Stimulated activated CD4-positive, alpha-beta T cell treated with anti-CD3 and anti-CD28 coated beads, Interleukin-4, amount 100 ng/mL, for 48 hours (primary cell): Measurements from ENCODE around the gene VPS33A.

Experiments
- DNase-seq, 2 donors: peaks; one replicate each; pipeline ENCODE4 v3.0.0-alpha.2; 2020; ENCODE audit warnings: low read depth in 2 of 2

VPS33A gene

GRCh38 chr12:122250536-122250935 is 15.8 kb downstream of the VPS33A start:
- no peak for DNase-seq

GRCh38 chr12:122250047-122250446 is 16.2 kb downstream of the VPS33A start:
- no peak for DNase-seq

GRCh38 chr12:122245553-122245952 is 20.7 kb downstream of the VPS33A start:
- no peak for DNase-seq

- no peak for DNase-seq
Measured at GRCh38 chr12:122244565-122245371, 21.5 kb downstream of the VPS33A start.

GRCh38 chr12:122243965-122244364 is 22.3 kb downstream of the VPS33A start:
- DNase-seq: no peak

GRCh38 chr12:122238861-122239260 is 27.4 kb downstream of the VPS33A start:
- DNase-seq: no peak

GRCh38 chr12:122235741-122236140 is 30.6 kb downstream of the VPS33A start:
- no peak for DNase-seq

- DNase-seq: no peak
Measured at GRCh38 chr12:122232691-122233090, 33.6 kb downstream of the VPS33A start.

GRCh38 chr12:122230798-122231197 is 35.5 kb downstream of the VPS33A start:
- DNase-seq: no peak

- DNase-seq: no peak
Measured at GRCh38 chr12:122228092-122228491, 38.2 kb downstream of the VPS33A start.

- DNase-seq: no peak
Measured at GRCh38 chr12:122227341-122227740, 39.0 kb downstream of the VPS33A start.

- DNase-seq: no peak
Measured at GRCh38 chr12:122226366-122227125, 39.7 kb downstream of the VPS33A start.

GRCh38 chr12:122225683-122226365 is 40.5 kb downstream of the VPS33A start, which contains the start of gene DIABLO:
TSS of gene DIABLO (minus strand) at chr12:122226052. CDS start at chr12:122226014, 38 bp downstream.
- DNase-seq: peak; percentile 100

- no peak for DNase-seq
Measured at GRCh38 chr12:122216445-122216844, 49.8 kb downstream of the VPS33A start.

GRCh38 chr12:122215771-122216170 is 50.5 kb downstream of the VPS33A start:
- no peak for DNase-seq

GRCh38 chr12:122208073-122208820 is 58.0 kb downstream of the VPS33A start:
- no peak for DNase-seq

GRCh38 chr12:122207391-122207790 is 58.9 kb downstream of the VPS33A start:
- no peak for DNase-seq

- DNase-seq: no peak
Measured at GRCh38 chr12:122206976-122207375, 59.3 kb downstream of the VPS33A start.

- no peak for DNase-seq
Measured at GRCh38 chr12:122206111-122206881, 60.0 kb downstream of the VPS33A start.

GRCh38 chr12:122205053-122205925 is 61.0 kb downstream of the VPS33A start:
- no peak for DNase-seq
